Uterus (tissue), 2 donors: ENCODE results near the gene SLC49A3.

ENCODE experiments used
- POLR2A ChIP-seq, 2 donors: fragments of 450-650 bp; IDR thresholded peaks; one replicate each; pipeline ENCODE4 v1.6.1; 2016; ENCODE audit warnings: antibody characterized with exemption in 2 of 2, mild to moderate bottlenecking in 1 of 2, moderate library complexity in 1 of 2
- TF ChIP-seq, protein P1 (sequence below), 4 experiments: fragments of 200-600 bp in 2 of 4; fragments of 450-650 bp in 2 of 4; sonication (generic) in 2 of 4; IDR thresholded peaks; one replicate each; pipeline ENCODE4 v1.5.1; 2016 to 2019; ENCODE audit warnings: antibody characterized with exemption in 4 of 4, mild to moderate bottlenecking in 2 of 4, moderate library complexity in 1 of 4

- TF ChIP-seq, protein P1, sequence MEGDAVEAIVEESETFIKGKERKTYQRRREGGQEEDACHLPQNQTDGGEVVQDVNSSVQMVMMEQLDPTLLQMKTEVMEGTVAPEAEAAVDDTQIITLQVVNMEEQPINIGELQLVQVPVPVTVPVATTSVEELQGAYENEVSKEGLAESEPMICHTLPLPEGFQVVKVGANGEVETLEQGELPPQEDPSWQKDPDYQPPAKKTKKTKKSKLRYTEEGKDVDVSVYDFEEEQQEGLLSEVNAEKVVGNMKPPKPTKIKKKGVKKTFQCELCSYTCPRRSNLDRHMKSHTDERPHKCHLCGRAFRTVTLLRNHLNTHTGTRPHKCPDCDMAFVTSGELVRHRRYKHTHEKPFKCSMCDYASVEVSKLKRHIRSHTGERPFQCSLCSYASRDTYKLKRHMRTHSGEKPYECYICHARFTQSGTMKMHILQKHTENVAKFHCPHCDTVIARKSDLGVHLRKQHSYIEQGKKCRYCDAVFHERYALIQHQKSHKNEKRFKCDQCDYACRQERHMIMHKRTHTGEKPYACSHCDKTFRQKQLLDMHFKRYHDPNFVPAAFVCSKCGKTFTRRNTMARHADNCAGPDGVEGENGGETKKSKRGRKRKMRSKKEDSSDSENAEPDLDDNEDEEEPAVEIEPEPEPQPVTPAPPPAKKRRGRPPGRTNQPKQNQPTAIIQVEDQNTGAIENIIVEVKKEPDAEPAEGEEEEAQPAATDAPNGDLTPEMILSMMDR (IDR thresholded peaks at IDR 0.05) = no peak
- TF ChIP-seq POLR2A (IDR thresholded peaks at IDR 0.05) = no peak
Observed at GRCh38 chr4:680551-680927, 8.4 kb downstream of the SLC49A3 start.
